Activated naive CD8-positive, alpha-beta T cell (primary cell): Measurements from ENCODE around the gene SKOR1.
A peak's percentile ranks its signal among the peaks of the same experiment; 100 is the strongest.

Source experiments
- H3K27ac Mint-ChIP-seq: one replicate; pipeline ENCODE4 v1.8.0; 2021; ENCODE audit warnings: mixed read lengths
- H3K27me3 Mint-ChIP-seq: one replicate; pipeline ENCODE4 v1.8.0; 2021; ENCODE audit warnings: mixed read lengths
- H3K36me3 Mint-ChIP-seq: one replicate; pipeline ENCODE4 v1.8.0; 2021; ENCODE audit warnings: mixed read lengths
- H3K4me1 Mint-ChIP-seq: one replicate; pipeline ENCODE4 v1.8.0; 2021; ENCODE audit warnings: low read depth, mixed read lengths
- H3K4me3 Mint-ChIP-seq: one replicate; pipeline ENCODE4 v1.8.0; 2021; ENCODE audit warnings: mild to moderate bottlenecking, mixed read lengths
- H3K9me3 Mint-ChIP-seq: one replicate; pipeline ENCODE4 v1.8.0; 2021; ENCODE audit warnings: low read depth, mixed read lengths

SKOR1 gene

DNA sequence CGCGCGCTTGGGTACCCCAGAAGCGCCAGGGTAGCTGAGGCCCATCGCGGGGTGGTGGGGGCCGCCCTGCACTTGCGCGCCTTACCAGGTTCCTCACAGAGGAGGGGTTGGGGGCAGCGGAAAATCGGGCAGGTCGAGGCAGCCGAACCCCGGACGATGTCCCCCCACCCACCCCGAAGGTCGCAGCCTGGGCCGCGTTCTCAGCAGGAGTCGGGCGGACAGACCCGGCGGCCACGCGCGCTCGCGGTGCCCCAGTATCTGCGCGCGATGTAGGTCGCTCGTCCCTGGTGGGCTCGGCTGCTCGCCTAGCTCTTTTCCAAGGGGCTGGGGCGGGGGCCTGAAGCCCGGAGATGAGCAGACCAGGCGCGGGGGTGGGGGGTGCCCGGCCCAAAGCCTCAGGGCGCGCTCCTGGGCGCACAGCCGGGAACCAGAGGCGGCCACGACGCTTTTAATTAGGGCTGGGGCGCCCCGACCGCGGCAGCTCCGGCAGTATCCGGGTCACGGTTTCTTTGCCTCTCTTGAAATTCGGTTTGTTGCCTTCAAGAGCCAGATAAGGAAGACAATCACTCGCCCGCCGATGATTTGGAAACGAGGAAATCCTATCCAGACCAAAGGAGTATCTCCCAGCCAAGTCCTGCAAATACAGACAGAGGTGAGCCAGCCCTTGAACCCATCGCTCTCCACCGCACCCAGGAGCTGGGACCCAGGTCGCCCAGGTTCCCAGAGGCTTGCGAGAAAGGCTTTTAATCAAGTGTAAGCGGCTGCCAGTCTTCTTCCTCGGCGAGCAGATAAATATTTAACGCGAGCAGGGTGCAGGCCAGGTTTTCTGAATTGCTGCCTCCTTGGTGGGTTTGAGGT lies 4.6 kb downstream of the SKOR1 start:
- peaks cover 41% of the 10 kb centered on the region for H3K4me1 Mint-ChIP-seq
- no peaks in the 10 kb centered on the region for H3K36me3 Mint-ChIP-seq
- no peaks in the 10 kb centered on the region for H3K9me3 Mint-ChIP-seq
- peaks cover 41% of the 10 kb centered on the region for H3K27me3 Mint-ChIP-seq
- H3K27ac Mint-ChIP-seq: no peak overlapping the region
- H3K4me3 Mint-ChIP-seq: peak overlapping the region; percentile 48

DNA sequence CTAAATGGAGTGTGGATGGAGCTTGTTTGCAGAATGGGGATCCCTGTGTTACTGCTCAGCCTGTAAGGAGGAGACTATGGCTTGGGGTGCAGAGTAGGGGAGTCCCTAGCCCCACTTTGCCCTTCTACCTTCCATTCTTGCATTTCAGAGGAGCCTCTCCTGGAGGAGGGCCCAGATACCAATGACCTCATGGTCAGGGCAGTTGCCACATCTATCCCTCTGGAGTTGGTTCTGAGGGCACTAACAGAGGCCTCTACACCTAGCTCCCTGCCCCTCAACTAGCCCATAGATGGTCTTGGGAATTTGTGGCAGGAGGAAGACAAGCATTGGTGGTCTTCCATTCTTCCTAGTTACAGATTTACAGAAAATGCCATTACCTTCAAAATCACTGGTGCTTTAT lies 6.1 kb downstream of the SKOR1 start:
- H3K4me3 Mint-ChIP-seq: no peak overlapping the region
- H3K9me3 Mint-ChIP-seq: no peaks in the 10 kb centered on the region
- peaks cover 38% of the 10 kb centered on the region for H3K4me1 Mint-ChIP-seq
- peaks cover 32% of the 10 kb centered on the region for H3K27me3 Mint-ChIP-seq
- no peak overlapping the region for H3K27ac Mint-ChIP-seq
- H3K36me3 Mint-ChIP-seq: no peaks in the 10 kb centered on the region

- Mint-ChIP-seq H3K27ac (no peak overlapping the region), H3K36me3 (no peaks in the 10 kb centered on the region), H3K4me1 (peaks cover 39% of the 10 kb centered on the region), H3K27me3 (peaks cover 31% of the 10 kb centered on the region), H3K4me3 (no peak overlapping the region), H3K9me3 (no peaks in the 10 kb centered on the region)
Measured at GRCh38 chr15:67832031-67832551, 6.8 kb downstream of the SKOR1 start.

DNA sequence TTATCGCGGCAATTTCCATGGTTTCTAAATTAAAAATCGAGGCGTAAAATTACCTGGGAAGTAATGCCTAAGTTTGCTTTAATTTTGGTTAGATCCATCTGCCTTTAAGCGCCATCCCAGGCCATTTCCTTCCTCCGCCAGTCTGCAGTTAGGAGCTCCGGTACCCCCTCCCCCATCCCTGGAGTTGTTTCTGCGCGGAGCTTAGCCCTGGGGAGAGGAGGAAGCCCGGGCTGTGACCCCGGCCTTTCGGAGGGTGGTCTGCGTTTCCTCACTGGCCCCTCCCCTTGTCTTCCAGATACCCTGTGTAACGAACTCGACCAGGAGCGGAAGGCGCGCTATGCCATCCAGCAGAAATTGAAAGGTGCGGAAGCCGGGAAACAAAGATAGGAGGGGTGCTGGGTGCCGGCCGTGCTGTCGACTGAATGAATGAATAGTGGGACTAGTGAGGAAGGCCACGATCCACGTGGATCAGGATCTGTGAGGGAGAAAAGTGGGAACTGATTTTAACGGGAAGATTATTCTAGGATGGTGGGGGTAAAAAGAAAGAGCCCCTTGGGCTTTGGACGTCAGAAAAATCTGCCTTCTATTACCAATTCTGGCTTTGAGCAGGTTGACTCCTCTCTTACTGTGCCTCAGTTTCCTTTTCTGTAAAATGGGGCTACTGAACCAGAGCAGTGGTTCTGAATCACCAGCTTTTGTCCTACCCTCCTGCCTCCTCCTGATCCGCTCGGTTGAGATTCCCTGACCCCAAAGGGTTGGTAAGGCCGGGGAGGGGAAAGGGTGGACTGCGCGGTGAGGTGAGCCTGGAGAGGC lies 7.8 kb downstream of the SKOR1 start:
- Mint-ChIP-seq H3K4me1 (peaks cover 39% of the 10 kb centered on the region), H3K27ac (no peak overlapping the region), H3K27me3 (peaks cover 31% of the 10 kb centered on the region), H3K36me3 (no peaks in the 10 kb centered on the region), H3K4me3 (peak overlapping the region; percentile 85), H3K9me3 (no peaks in the 10 kb centered on the region)

GRCh38 chr15:67833710-67834511 lies 8.6 kb downstream of the SKOR1 start:
- no peaks in the 10 kb centered on the region for H3K36me3 Mint-ChIP-seq
- peak overlapping the region; percentile 85 for H3K4me3 Mint-ChIP-seq
- no peaks in the 10 kb centered on the region for H3K9me3 Mint-ChIP-seq
- peaks cover 38% of the 10 kb centered on the region for H3K4me1 Mint-ChIP-seq
- peaks cover 30% of the 10 kb centered on the region for H3K27me3 Mint-ChIP-seq
- no peak overlapping the region for H3K27ac Mint-ChIP-seq

- H3K9me3 Mint-ChIP-seq: no peaks in the 10 kb centered on the region
- peaks cover 38% of the 10 kb centered on the region for H3K4me1 Mint-ChIP-seq
- peaks cover 26% of the 10 kb centered on the region for H3K27me3 Mint-ChIP-seq
- no peaks in the 10 kb centered on the region for H3K36me3 Mint-ChIP-seq
- H3K4me3 Mint-ChIP-seq: peak overlapping the region; percentile 85
- H3K27ac Mint-ChIP-seq: no peak overlapping the region
Measured at GRCh38 chr15:67834581-67835296, 9.4 kb downstream of the SKOR1 start.

- Mint-ChIP-seq H3K36me3 (no peaks in the 10 kb centered on the region), H3K9me3 (no peaks in the 10 kb centered on the region), H3K4me3 (peak overlapping the region; percentile 85), H3K27me3 (peaks cover 21% of the 10 kb centered on the region), H3K27ac (no peak overlapping the region), H3K4me1 (peaks cover 38% of the 10 kb centered on the region)
Measured at GRCh38 chr15:67835297-67836133, 10.2 kb downstream of the SKOR1 start.

GRCh38 chr15:67836134-67836455 lies 10.8 kb downstream of the SKOR1 start:
- H3K4me1 Mint-ChIP-seq: peaks cover 40% of the 10 kb centered on the region

DNA sequence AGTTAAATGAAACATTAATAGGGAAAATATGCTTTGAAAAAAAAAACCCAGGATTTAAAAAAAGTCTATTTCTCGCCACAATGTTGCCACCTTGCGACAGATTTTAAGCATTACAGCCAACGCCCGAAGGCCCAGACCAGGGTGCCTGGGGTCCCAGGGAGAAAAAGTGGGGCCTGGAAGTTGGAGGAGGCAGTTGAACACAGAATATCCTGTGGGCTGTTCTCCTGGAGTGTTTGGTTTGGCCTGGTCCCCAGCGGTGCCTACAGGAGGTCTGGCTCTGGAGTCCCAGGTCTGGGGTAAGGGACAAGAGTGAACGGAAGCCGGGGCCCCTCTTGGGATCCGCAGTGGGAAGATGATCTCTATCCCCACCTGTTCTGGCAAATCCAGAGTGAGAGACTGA lies 11.2 kb downstream of the SKOR1 start:
- peaks cover 44% of the 10 kb centered on the region for H3K4me1 Mint-ChIP-seq
- peaks cover 12% of the 10 kb centered on the region for H3K27me3 Mint-ChIP-seq
- peak overlapping the region; percentile 85 for H3K4me3 Mint-ChIP-seq
- H3K9me3 Mint-ChIP-seq: no peaks in the 10 kb centered on the region
- no peaks in the 10 kb centered on the region for H3K36me3 Mint-ChIP-seq
- H3K27ac Mint-ChIP-seq: peak overlapping the region; percentile 61

More at GRCh38 chr15:67836134-67836455, 10.8 kb downstream of the SKOR1 start:
- Mint-ChIP-seq H3K9me3 (no peaks in the 10 kb centered on the region), H3K36me3 (no peaks in the 10 kb centered on the region), H3K27ac (no peak overlapping the region), H3K27me3 (peaks cover 15% of the 10 kb centered on the region), H3K4me3 (peak overlapping the region; percentile 85)

DNA sequence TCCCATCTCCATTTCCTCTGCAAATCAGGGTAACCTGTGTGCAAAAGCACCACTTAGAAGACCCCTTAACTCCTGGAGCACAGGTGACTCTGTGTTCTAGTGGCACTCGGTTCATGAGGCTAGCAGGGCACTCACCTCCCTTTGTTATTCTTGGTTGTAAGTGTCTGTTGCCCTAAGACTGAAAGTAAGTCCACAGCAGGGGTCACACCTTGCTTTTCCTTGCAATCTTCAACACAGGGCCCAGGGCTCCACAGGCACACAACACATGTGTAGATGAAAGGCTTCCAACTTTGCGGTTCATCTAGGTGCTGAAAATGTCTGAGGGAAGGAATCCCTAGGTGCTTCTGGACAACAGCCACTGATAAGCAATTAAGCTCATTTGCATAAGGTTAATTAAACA lies 11.6 kb downstream of the SKOR1 start:
- no peaks in the 10 kb centered on the region for H3K9me3 Mint-ChIP-seq
- no peaks in the 10 kb centered on the region for H3K36me3 Mint-ChIP-seq
- H3K27ac Mint-ChIP-seq: no peak overlapping the region
- peak overlapping the region; percentile 23 for H3K4me3 Mint-ChIP-seq
- H3K27me3 Mint-ChIP-seq: peaks cover 10% of the 10 kb centered on the region
- peaks cover 46% of the 10 kb centered on the region for H3K4me1 Mint-ChIP-seq

DNA sequence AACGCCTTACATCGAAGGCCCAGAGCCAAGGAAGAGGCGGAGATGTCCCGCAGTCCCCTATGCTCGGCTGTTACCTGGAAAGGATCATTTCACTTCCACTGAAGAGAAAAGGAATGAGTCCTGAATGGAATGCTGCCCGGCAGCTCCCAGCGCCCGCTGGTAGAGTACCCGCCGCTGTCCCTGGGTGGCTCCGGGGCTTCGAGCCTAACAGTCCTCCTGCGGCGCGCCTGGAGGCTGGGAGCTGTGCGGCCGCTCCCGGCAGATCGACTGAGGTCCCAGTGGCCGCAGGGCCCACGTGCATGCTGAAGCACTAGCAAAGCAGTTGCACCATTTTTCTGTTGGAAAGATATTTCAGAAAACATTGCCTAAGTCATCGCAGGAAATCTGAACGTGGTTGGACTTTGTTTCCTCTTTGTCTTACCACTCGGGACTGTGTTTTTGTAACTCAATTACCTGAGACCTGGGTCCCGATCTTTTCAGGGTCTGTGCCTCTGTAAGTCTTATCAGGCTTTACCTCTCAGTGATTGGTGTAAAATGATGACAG lies 13.6 kb downstream of the SKOR1 start:
- Mint-ChIP-seq H3K27ac (no peak overlapping the region), H3K4me3 (peak overlapping the region; percentile 92), H3K9me3 (no peaks in the 10 kb centered on the region), H3K27me3 (peaks cover 4% of the 10 kb centered on the region), H3K36me3 (no peaks in the 10 kb centered on the region), H3K4me1 (peaks cover 35% of the 10 kb centered on the region)

DNA sequence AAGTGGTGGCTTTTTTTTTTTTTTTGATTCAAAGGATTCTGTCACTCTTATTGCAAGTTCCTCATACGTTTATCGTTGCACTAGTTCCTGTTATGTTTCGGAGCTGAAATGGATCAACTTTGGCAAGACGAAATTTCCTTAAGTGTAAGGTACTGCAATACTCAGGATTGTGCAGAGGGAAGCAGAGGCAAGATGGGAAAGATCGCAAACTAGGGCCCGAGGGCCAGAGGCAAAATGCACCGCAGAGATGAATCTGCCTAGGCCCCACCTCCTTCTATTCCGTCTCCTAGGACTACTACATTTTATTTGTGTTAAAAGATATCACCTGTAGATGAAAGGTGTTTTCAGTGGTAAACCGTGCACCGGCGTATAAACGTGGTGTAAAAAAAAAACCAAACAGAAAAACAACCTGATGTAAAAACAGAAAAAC lies 14.2 kb downstream of the SKOR1 start:
- Mint-ChIP-seq H3K36me3 (no peaks in the 10 kb centered on the region), H3K9me3 (no peaks in the 10 kb centered on the region), H3K4me3 (peak overlapping the region; percentile 92), H3K4me1 (peaks cover 30% of the 10 kb centered on the region), H3K27ac (peak overlapping the region; percentile 97), H3K27me3 (no peaks in the 10 kb centered on the region)
